HS-27A (cell line): ENCODE results near the gene SPEN.

Experiments used
- DNase-seq: peaks from one replicate; pipeline ENCODE4 v3.0.0-alpha.2; 2012; ENCODE audit warnings: low read depth, missing footprints

SPEN gene

GRCh38 chr1:15985611-15986297 lies 138.2 kb downstream of the SPEN start:
- DNase-seq: no peak

- DNase-seq: no peak
These were observed 141.6 kb downstream of the SPEN start for GRCh38 chr1:15988856-15989736.

GRCh38 chr1:15989776-15990175 lies 142.3 kb downstream of the SPEN start:
- DNase-seq: no peak
